HFF-Myc (cell line): Measurements from ENCODE around the gene RABGEF1.
A peak's percentile ranks its signal among the peaks of the same experiment; 100 is the strongest.
"Not testable (repeated sequence)": the region's sequence is repeated elsewhere in the genome, so short reads cannot be mapped to it uniquely, and the experiment has no call there.

Source experiments
- DNase-seq: peaks from one replicate; pipeline ENCODE4 v3.0.0-alpha.2; 2011; ENCODE audit warnings: low read depth; ENCODE audit errors: extremely low read depth
- H3K4me3 ChIP-seq: replicated peaks from 2 replicates; pipeline ENCODE4 v1.5.1; 2011; ENCODE audit warnings: low read depth, mild to moderate bottlenecking, control low read depth, low read length
- TF ChIP-seq, protein P1 (sequence below): IDR thresholded peaks from 2 replicates; pipeline ENCODE4 v1.5.1; 2012; ENCODE audit warnings: mild to moderate bottlenecking, low read depth, low read length, control low read depth; ENCODE audit errors: missing control alignments

Gene RABGEF1

GRCh38 chr7:66740302-66740979 lies at the start of gene RABGEF1:
Gene RABGEF1, plus strand, starts transcription at chr7:66740733. Its CDS starts 31,167 bp downstream, at chr7:66771900.
- DNase-seq: peak; percentile 69
- peak within 1 kb of the TSS; percentile 67 for H3K4me3 ChIP-seq
- TF ChIP-seq, protein P1, sequence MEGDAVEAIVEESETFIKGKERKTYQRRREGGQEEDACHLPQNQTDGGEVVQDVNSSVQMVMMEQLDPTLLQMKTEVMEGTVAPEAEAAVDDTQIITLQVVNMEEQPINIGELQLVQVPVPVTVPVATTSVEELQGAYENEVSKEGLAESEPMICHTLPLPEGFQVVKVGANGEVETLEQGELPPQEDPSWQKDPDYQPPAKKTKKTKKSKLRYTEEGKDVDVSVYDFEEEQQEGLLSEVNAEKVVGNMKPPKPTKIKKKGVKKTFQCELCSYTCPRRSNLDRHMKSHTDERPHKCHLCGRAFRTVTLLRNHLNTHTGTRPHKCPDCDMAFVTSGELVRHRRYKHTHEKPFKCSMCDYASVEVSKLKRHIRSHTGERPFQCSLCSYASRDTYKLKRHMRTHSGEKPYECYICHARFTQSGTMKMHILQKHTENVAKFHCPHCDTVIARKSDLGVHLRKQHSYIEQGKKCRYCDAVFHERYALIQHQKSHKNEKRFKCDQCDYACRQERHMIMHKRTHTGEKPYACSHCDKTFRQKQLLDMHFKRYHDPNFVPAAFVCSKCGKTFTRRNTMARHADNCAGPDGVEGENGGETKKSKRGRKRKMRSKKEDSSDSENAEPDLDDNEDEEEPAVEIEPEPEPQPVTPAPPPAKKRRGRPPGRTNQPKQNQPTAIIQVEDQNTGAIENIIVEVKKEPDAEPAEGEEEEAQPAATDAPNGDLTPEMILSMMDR: no peak

DNA sequence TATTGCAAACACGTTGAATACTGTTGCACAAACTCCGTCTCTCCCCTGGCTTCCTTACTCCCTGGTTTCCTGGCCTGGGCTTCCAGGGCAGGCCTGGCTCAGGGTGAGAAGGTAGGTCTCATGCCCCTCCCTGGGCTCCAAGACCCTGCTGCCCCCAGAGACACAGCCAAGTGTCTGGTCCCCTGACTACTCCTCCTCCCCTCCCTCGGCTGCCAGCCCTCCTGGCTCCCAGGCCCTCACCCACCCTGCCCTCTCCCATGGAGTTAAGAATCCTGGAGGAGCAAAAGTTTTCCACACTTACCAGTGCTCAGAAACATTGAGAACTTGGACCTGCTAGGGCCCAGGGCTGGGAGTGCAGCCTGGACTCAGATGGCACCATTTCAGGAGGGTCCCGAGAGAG lies 47.2 kb upstream of the RABGEF1 start:
- DNase-seq: no peak
- no peak overlapping the region for H3K4me3 ChIP-seq
- TF ChIP-seq, protein P1: no peak

DNA sequence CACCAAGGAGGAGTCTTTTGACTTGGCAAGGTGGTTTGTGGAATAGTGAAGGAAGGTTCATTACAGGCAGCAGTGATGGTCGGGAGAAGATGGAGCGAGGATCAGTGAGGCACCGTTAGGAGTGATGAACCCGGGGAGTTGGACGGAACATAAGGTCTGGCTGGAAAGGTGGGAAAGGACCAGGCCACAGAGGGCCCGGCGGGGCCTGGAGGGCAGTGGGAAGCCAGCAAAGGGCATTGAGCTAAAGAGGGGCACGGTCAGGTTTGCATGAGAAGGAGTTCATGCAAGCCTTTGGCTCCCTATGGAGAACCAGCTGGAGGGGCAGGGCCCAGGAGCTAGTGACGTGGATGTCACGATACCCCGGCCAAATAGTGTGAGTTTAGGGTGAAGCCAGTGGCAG lies 46.2 kb upstream of the RABGEF1 start:
- TF ChIP-seq, protein P1: no peak
- DNase-seq: no peak
- no peak overlapping the region for H3K4me3 ChIP-seq

- not testable (repeated sequence) for H3K4me3 ChIP-seq, DNase-seq
These were observed 45.1 kb upstream of the RABGEF1 start for GRCh38 chr7:66695417-66695816.

- not testable (repeated sequence) for DNase-seq, H3K4me3 ChIP-seq
These were observed 44.4 kb upstream of the RABGEF1 start for GRCh38 chr7:66696134-66696533.

- TF ChIP-seq, protein P1: no peak
- DNase-seq: peak; percentile 58
- H3K4me3 ChIP-seq: no peak overlapping the region
These were observed 43.8 kb upstream of the RABGEF1 start for GRCh38 chr7:66696774-66697191.

DNA sequence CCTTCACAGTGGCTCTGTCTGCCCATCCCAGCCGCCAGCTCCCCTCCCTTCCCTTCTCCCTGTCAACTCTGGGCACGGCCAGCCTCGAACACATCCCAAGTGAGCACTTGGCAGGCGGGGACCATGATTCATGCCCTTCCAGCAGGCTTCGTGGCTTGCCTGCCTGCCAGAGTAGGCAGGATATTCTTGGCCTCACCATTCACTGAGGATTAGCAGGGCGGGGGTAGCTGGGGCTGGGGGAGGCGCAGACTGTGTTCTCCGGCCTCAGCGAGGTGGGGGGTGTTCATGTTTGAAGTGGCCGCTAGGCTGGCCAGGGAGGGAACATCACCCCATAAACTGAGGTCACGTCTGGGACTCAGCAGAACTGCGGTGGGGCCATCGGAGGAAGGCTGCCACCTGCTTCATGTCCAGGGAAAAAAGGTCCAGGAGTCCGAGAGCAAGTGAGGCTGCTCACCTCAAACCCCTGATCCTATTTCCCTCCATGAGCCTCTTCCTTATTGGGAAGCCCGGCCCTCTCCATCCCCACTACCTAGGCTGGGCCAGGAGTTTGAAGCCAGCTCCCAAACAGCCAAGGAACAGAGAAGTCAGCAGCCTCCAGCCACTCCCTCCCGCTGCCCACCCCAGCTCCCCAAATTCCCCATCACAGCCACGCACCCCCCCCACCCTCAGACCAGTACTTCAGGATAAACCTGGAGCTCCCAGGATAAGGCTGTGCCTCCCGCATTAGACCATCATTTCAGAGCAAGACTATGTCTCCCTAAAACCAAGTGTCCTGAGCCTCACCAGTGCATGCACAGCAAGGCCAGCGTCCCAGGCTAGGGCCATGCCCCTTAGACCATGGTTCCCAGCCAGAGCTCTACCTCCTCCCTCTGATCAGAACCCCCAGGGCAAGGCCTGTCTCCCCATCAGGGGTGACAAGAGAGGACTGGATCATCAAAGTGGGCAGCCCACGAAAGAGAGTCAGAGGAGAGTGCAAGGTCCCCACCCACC lies 42.8 kb upstream of the RABGEF1 start:
- H3K4me3 ChIP-seq: no peak overlapping the region
- TF ChIP-seq, protein P1: no peak
- DNase-seq: no peak
